ENCODE results near the gene L3MBTL4.
"Not testable (repeated sequence)": the region's sequence is repeated elsewhere in the genome, so short reads cannot be mapped to it uniquely, and the experiment has no call there.

L3MBTL4 gene

GRCh38 chr18:6406910-6407470 is 7.7 kb downstream of the L3MBTL4 start:
- no peak for DNase-seq (ENCODE audit: low read depth in 2 of 3, low spot score in 2 of 3)

GRCh38 chr18:6406075-6406909 is 8.4 kb downstream of the L3MBTL4 start:
- DNase-seq (ENCODE audit: low read depth in 2 of 3, low spot score in 2 of 3) = no peak

GRCh38 chr18:6405237-6406074 is 9.3 kb downstream of the L3MBTL4 start:
- DNase-seq (ENCODE audit: low read depth in 2 of 3, low spot score in 2 of 3) = no peak

- no peak for DNase-seq (ENCODE audit: low read depth in 2 of 3, low spot score in 2 of 3)
Observed at GRCh38 chr18:6404834-6405233, 9.9 kb downstream of the L3MBTL4 start.

GRCh38 chr18:6401687-6402086 is 13.0 kb downstream of the L3MBTL4 start:
- no peak for DNase-seq (ENCODE audit: low read depth in 2 of 3, low spot score in 2 of 3)

- DNase-seq (ENCODE audit: low read depth in 2 of 3, low spot score in 2 of 3) = no peak
Observed at GRCh38 chr18:6399776-6400175, 14.9 kb downstream of the L3MBTL4 start.

- DNase-seq (ENCODE audit: low read depth in 2 of 3, low spot score in 2 of 3) = no peak
Observed at GRCh38 chr18:6397931-6398566, 16.7 kb downstream of the L3MBTL4 start.

- no peak for DNase-seq (ENCODE audit: low read depth in 2 of 3, low spot score in 2 of 3)
Observed at GRCh38 chr18:6396847-6397246, 17.9 kb downstream of the L3MBTL4 start.

- no peak for DNase-seq (ENCODE audit: low read depth in 2 of 3, low spot score in 2 of 3)
Observed at GRCh38 chr18:6396276-6396675, 18.4 kb downstream of the L3MBTL4 start.

GRCh38 chr18:6389005-6389404 is 25.7 kb downstream of the L3MBTL4 start:
- no peak for DNase-seq (ENCODE audit: low read depth in 2 of 3, low spot score in 2 of 3)

- DNase-seq (ENCODE audit: low read depth in 2 of 3, low spot score in 2 of 3) = no peak
Observed at GRCh38 chr18:6382963-6383362, 31.7 kb downstream of the L3MBTL4 start.

GRCh38 chr18:6377473-6377872 is 37.2 kb downstream of the L3MBTL4 start:
- DNase-seq (ENCODE audit: low read depth in 2 of 3, low spot score in 2 of 3) = not testable (repeated sequence)

- DNase-seq (ENCODE audit: low read depth in 2 of 3, low spot score in 2 of 3) = no peak
Observed at GRCh38 chr18:6376433-6377229, 38.1 kb downstream of the L3MBTL4 start.

GRCh38 chr18:6374935-6375529 is 39.7 kb downstream of the L3MBTL4 start:
- DNase-seq (ENCODE audit: low read depth in 2 of 3, low spot score in 2 of 3) = no peak

GRCh38 chr18:6374340-6374739 is 40.4 kb downstream of the L3MBTL4 start:
- no peak for DNase-seq (ENCODE audit: low read depth in 2 of 3, low spot score in 2 of 3)

- no peak for DNase-seq (ENCODE audit: low read depth in 2 of 3, low spot score in 2 of 3)
Observed at GRCh38 chr18:6373187-6373586, 41.5 kb downstream of the L3MBTL4 start.

GRCh38 chr18:6370886-6371635 is 43.6 kb downstream of the L3MBTL4 start:
- no peak for DNase-seq (ENCODE audit: low read depth in 2 of 3, low spot score in 2 of 3)

GRCh38 chr18:6370410-6370809 is 44.3 kb downstream of the L3MBTL4 start:
- DNase-seq (ENCODE audit: low read depth in 2 of 3, low spot score in 2 of 3) = no peak

- DNase-seq (ENCODE audit: low read depth in 2 of 3, low spot score in 2 of 3) = no peak
Observed at GRCh38 chr18:6368017-6368416, 46.7 kb downstream of the L3MBTL4 start.

Measured in activated CD8-positive, alpha-beta memory T cell treated with anti-CD3 and anti-CD28 coated beads for 48 hours (primary cell).